ENCODE data around the gene RAB40C.

RAB40C gene

GRCh38 chr16:559411-560203 lies 30.3 kb upstream of the RAB40C start:
- DNase-seq: no peak

- no peak for DNase-seq
These were observed 29.6 kb upstream of the RAB40C start, which contains the start of gene PRR35 for GRCh38 chr16:560204-560700. TSS of gene PRR35 (plus strand) at chr16:560394. CDS start at chr16:563295, 2,901 bp downstream.

- DNase-seq: no peak
These were observed 29.0 kb upstream of the RAB40C start for GRCh38 chr16:560701-561412.

- no peak for DNase-seq
These were observed 28.5 kb upstream of the RAB40C start for GRCh38 chr16:561413-561794.

- no peak for DNase-seq
These were observed 27.6 kb upstream of the RAB40C start for GRCh38 chr16:561957-562938.

GRCh38 chr16:563072-563644 lies 26.7 kb upstream of the RAB40C start:
- no peak for DNase-seq

- no peak for DNase-seq
These were observed 25.0 kb upstream of the RAB40C start for GRCh38 chr16:564690-565418.

GRCh38 chr16:565419-566330 lies 24.2 kb upstream of the RAB40C start:
- no peak for DNase-seq

GRCh38 chr16:566475-567372 lies 23.1 kb upstream of the RAB40C start, which contains the start of gene NHLRC4:
TSS of gene NHLRC4 (plus strand) at chr16:567005. CDS start at chr16:568048, 1,043 bp downstream.
- peak; percentile 21 to 36 for DNase-seq

- no peak for DNase-seq
These were observed 22.3 kb upstream of the RAB40C start for GRCh38 chr16:567373-568256.

GRCh38 chr16:568401-569258 lies 21.2 kb upstream of the RAB40C start:
- DNase-seq: no peak

GRCh38 chr16:569445-570254 lies 20.2 kb upstream of the RAB40C start, which contains the start of gene PIGQ:
TSS of gene PIGQ (plus strand) at chr16:569968. CDS start at chr16:574075, 4,107 bp downstream.
- peak; percentile 49 to 68 for DNase-seq

- no peak for DNase-seq
These were observed 16.8 kb upstream of the RAB40C start for GRCh38 chr16:572865-573650.

GRCh38 chr16:574021-574760 lies 15.7 kb upstream of the RAB40C start:
- DNase-seq: no peak

All from stimulated activated CD4-positive, alpha-beta T cell treated with anti-CD3 and anti-CD28 coated beads, Interleukin-4, amount 100 ng/mL, for 4 hours (primary cell).